ENCODE data around the gene ZMYM4.
"Not testable (repeated sequence)": the region's sequence is repeated elsewhere in the genome, so short reads cannot be mapped to it uniquely, and the experiment has no call there.

ZMYM4 gene

GRCh38 chr1:35461966-35462651 is 193.6 kb downstream of the ZMYM4 start:
- DNase-seq = no peak

- no peak for DNase-seq
These were observed 194.7 kb downstream of the ZMYM4 start for GRCh38 chr1:35463232-35463631.

GRCh38 chr1:35463749-35464148 is 195.2 kb downstream of the ZMYM4 start:
- DNase-seq = not testable (repeated sequence)

GRCh38 chr1:35466120-35466519 is 197.6 kb downstream of the ZMYM4 start:
- DNase-seq = no peak

- DNase-seq = no peak
These were observed 202.6 kb downstream of the ZMYM4 start for GRCh38 chr1:35470977-35471613.
